ENCODE measurements around the gene CD2AP.

The CD2AP gene

DNA sequence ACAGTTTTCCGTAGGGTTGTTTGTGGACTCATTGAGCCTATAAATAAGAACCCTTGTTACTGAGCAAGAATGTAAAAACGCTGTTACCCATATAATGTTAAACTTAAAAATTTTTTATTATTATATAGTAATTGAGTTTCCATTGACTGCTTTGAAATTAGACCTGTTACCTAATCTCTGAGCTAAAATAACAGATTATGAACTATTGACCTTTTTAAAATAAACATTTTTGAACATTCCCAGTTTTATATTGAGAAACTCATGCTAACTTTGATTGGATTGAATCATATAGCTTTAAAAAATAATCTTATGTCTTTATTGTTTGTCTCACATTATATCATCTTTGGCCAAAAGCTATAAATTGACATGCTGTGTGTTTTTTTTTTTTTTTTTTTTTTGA, 95.5 kb downstream of the CD2AP start:
- no peak for DNase-seq

GRCh38 chr6:47574789-47575188, 97.2 kb downstream of the CD2AP start:
- no peak for DNase-seq

GRCh38 chr6:47579040-47579439, 101.5 kb downstream of the CD2AP start:
- no peak for DNase-seq

DNA sequence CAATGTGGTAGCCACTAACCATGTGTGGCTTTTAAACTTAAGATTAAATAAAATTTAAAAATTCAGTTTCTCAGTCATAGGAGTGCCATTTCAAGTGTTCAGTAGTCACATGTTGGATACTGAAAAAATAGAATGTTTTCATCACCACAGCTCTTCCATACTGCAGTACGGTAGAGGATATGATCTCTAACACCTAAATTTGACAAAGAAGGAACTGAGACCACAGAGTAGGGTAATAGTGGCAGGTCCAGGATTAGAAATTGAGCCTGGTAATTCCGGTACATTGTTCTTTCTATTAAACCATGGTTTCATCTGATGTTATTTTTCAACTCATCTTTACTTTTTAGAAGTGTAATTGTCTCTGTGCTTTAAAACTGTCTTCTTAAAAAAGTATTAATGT, 104.0 kb downstream of the CD2AP start:
- DNase-seq = no peak

DNA sequence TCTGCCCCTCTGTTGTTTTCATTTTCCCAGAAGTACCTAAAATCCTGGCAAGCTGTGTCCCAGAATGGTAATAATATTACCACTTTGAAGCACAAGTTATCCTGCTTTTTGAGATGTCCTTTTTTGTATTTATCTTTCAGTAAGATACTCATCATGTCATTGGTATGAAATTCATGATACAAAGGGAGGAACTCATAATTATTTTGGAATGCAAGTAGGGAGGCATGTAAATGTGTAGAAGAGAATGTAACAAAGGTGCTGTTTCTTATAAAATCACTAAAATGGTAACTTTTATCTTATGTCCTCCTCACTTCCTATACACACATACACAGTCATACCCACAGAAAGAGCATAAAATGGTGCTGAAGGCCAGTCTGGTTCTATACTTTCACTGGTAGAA, 109.9 kb downstream of the CD2AP start:
- DNase-seq = peak; percentile 45

- no peak for DNase-seq
Observed at GRCh38 chr6:47592131-47592840, 114.7 kb downstream of the CD2AP start.

DNA sequence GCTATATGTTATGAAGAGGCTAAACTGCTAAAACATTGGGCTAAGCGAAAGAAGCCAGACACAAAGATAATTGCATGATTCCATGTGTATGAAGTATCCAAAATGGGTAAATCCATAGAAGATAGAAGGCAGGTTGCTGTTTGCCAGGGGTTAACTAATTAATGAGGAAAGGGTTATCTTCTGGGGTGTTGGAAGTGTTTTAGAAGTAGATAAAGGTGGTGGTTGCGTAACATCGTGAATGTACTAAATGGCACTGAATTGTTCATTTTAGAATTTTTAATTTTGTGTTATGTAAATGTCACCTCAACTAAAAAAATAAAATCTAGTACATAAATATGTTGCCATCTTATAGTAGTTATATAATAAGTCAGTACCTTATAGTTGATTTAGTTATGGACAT, 116.4 kb downstream of the CD2AP start:
- DNase-seq = no peak

DNA sequence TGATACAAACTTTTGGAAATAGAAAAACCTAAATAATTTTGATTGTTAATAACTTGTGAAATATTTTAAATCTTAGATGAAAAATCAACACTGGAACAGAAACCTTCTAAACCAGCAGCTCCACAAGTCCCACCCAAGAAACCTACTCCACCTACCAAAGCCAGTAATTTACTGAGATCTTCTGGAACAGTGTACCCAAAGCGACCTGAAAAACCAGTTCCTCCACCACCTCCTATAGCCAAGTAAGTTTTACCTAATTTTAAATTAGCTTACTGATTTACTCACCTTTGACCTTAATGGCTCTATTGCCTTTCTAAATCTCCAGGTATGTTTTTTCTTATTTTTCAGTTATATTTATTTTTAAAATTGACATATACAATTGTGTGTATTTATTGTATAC, 118.2 kb downstream of the CD2AP start:
- no peak for DNase-seq

DNA sequence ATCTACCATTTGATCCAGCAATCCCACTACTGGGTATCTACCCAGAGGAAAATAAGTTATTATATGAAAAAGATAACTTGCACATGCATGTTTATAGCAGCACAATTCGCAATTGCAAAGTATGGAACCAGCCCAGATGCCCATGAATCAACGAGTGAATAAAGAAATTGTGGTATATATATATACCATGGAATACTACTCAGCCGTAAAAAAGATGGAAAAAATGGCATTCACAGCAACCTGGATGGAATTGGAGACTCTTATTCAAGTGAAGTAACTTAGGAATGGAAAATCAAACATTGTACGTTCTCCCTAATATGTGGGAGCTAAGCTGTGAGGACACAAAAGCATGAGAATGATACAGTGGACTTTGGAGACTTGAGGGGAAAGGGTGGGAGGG, 120.8 kb downstream of the CD2AP start:
- DNase-seq = no peak

DNA sequence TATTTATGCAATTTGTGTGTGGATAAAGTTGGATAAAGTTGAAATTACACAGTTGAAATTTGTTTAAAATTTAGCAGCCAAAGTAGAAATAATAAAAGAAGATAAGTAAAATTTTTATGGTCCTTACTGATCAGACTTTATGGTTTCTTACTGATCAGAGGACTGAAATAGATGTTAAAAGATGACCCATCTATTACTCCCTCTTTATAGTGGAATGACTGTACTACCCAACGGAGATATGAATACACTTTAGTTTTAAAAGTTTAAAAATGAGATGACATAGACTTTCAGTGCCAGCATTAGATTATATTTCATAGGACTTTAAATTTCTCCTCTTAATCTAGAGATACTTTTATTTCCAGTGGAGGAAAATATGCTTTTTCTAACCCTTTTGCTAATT, 121.9 kb downstream of the CD2AP start:
- no peak for DNase-seq

GRCh38 chr6:47603227-47603626, 125.6 kb downstream of the CD2AP start:
- DNase-seq = peak; percentile 4

- DNase-seq = no peak
Observed at GRCh38 chr6:47603995-47604394, 126.4 kb downstream of the CD2AP start.

- DNase-seq = no peak
Observed at GRCh38 chr6:47621838-47622449, 144.4 kb downstream of the CD2AP start.

DNA sequence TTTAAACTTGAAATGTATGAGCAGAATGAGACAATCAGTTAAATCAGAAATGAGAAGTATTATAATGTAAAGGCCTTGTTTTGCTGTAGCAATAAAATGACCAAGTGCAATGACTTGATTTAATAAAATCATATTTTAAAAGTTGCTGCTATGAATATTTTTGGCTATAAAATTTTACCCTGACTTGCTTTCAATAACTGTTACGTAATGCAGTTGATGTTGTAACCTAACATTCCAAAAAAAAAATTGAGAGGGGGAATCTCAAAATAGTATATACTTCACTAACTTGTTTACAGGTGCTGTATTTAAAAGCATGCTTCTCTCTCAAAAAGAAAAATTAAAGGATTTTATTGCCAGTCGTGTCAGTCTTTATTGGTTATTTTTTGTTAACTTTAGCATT, 149.2 kb downstream of the CD2AP start:
- DNase-seq = no peak

- DNase-seq = no peak
Observed at GRCh38 chr6:47628448-47629272, 151.1 kb downstream of the CD2AP start.

GRCh38 chr6:47629954-47630353, 152.4 kb downstream of the CD2AP start:
- no peak for DNase-seq

DNA sequence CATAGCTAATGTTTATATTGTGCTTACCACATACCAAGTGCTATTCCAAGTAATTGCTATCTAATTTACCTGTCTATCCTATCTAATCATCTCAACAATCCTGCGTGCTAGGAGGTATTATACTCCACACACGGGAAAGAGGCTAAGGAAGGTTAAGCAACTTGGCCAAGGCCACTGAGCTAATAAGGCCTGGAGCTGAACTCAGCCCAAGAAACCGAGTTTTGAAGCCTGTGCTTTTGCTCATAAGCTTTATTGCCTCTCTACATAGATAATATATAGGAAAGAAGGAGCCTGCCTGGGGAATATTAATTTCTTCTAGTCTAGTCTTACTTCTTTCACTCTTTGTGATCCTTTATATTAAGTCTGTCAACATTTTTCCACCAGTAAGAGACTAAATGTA, 153.0 kb downstream of the CD2AP start:
- no peak for DNase-seq

DNA sequence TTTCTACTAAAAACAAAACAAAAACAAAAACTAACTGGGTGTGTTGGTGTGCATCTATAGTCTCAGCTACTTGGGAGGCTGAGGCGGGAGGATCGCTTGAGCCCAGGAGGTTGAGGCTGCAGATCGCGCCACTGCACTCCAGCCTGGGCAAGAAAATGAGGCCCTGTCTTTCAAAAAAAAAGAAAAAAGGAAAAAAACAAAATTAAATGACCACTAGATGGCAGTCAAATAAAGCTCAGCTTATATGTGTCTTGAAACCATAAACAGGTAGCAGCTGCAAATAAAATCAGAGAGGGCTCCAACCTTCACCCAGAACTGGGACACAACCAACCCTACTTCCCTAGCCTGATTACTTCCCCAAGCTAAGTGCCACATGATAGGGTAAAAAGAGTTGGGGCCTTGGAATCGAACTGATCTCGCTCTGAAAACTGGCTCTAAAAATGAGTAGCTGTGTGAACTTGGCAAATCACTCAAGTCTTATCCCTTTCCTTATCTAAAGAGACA, 153.7 kb downstream of the CD2AP start:
- DNase-seq = peak; percentile 49

DNA sequence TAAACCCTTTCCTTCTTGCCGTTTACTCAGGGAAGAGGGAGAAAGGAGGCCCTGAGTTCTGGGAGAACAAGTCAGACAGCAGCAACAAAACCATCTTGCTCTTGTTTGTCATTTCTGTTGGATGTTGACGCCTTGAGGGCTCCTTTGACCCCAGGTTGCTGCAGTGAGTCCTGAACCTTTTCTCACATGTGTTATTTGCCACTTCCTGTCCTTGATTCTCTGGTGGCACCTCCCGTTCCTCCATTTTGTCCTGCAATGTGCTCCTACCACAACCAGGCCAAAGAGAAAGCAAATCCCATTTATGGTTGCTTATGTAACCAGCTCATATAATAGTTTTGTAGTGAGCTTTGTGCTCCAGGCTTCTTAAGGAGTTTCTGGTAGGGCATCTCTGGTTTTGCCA, 154.2 kb downstream of the CD2AP start:
- no peak for DNase-seq

DNA sequence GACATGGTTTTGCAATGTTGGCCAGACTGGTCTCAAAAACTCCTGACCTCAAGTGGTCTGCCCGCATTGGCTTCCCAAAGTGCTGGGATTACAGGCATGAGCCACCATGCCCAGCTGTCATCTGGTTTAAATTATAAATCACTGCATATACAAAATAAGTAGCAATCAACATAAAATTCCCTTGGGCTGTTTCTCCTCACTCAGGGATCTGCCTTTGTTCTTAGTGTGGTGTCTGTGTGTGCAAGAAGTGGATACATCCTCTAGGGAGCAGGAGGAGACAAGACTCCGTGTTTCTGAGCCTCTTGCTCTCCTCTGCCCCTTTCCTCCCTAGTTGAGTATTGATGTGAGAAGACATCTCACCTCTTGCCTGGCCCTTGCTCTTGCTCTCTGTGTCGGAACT, 155.6 kb downstream of the CD2AP start:
- peak; percentile 20 for DNase-seq

DNA sequence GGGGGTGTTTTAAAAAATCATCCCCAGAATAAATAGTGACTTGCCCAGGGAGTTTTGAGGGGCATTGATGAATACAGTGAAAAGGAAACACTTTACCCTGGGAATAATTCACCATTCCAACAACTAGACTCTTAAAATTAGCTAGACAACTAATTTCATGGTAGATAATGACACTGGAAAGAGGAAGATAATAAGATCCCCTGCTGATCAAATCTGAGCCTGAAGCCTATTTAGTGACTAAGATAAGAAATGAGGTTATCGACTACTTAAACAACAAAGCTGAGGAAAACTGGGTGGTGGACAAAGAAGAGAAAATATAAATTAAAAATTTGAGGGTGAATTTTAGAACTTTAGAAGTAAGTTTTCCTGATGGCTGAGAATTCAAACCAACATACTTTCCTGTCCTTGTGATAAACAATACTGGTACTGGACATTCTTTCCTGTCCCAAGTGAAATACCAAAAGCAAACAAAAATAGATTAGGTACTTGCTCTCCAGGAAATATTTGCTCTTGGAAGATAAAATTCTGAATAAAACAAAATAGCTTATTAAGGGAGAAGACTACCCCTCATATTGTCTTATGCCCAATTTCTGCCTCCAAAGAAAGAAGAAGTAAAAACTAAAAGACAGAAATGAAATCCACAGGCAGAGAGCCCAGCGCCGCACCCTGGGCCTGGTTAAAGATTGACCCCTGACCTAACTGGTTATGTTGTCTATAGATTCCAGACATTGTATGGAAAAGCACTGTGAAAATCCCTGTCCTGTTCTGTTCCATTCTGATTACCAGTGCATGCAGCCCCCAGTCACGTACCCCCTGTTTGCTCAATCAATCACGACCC, 156.8 kb downstream of the CD2AP start:
- DNase-seq = no peak

GRCh38 chr6:47646689-47647088, 169.1 kb downstream of the CD2AP start:
- no peak for DNase-seq

DNA sequence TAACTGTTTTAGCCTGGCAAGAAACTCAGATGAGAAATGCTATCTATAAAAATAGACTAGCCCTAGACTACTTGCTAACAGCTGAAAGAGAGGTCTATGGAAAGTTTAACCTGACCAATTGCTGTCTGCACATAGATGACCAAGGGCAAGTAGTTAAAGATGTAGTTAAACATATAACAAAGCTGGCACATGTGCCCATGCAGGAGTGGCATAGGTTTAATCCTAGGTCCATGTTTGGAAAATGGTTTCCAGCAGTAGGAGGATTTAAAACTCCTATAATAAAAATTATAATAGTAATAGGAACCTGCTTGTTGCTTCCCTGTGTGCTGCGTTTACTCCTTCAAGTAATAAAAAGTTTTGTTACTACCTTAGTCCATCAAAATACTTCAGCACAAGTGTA, 169.6 kb downstream of the CD2AP start:
- no peak for DNase-seq

Data from fibroblast of upper back skin (primary cell).